IMR-90 (cell line): ENCODE results near the gene NARS2. TPM values are rescaled to one million over a fixed set of nuclear protein-coding genes. Genes with fewer than 3 reads are reported as not detected.

Source experiments
- ATAC-seq: fragments of 200-7000 bp; cut with Tn5 transposase; 2 replicates; pipeline ENCODE4 v1.9.1; 2020; ENCODE audit warnings: low read depth, mild to moderate bottlenecking, moderate library complexity
- BruUV-seq: library from RNA; stranded (reverse); fragments of 400-500 nt; replicated peaks from 2 replicates; lab custom pipeline; 2021; lab: Mats Ljungman, UMichigan
- CTCF ChIA-PET: fragments of 300-600 bp; formaldehyde crosslinking; extraction: SDS; loops from one replicate; lab custom pipeline; 2021; ENCODE audit warnings: antibody characterized with exemption; lab: Yijun Ruan, JAX
- POLR2A ChIA-PET: fragments of 300-600 bp; sonication (Branson Sonifier 250); formaldehyde crosslinking; loops from one replicate; lab custom pipeline; 2022; ENCODE audit warnings: antibody characterized with exemption; ENCODE audit not compliant: unreplicated experiment; lab: Charles Lee
- DNase-seq: peaks from one replicate; pipeline ENCODE4 v3.0.0; 2013
- H2AFZ ChIP-seq: replicated peaks from 2 replicates; pipeline ENCODE3; 2013; ENCODE audit warnings: low read length, mild to moderate bottlenecking; ENCODE audit not compliant: poor library complexity
- H2AK5ac ChIP-seq: 2 replicates; pipeline ENCODE4 v1.6.1; 2013; ENCODE audit warnings: low read depth, low read length, inconsistent platforms
- H2AK9ac ChIP-seq: replicated peaks from 2 replicates; pipeline ENCODE3; 2013; ENCODE audit warnings: mild to moderate bottlenecking, low read depth, low read length, moderate library complexity; ENCODE audit not compliant: poor library complexity
- H2BK120ac ChIP-seq: 2 replicates; pipeline ENCODE4 v1.6.1; 2013; ENCODE audit warnings: low read depth, low read length, inconsistent platforms
- H2BK15ac ChIP-seq: 3 replicates; pipeline ENCODE4 v1.6.1; 2013; ENCODE audit warnings: low read depth, low read length, inconsistent platforms
- H2BK20ac ChIP-seq: 2 replicates; pipeline ENCODE4 v1.6.1; 2013; ENCODE audit warnings: low read depth, mild to moderate bottlenecking, inconsistent platforms, low read length, moderate library complexity
- H2BK5ac ChIP-seq: 2 replicates; pipeline ENCODE4 v1.6.1; 2013; ENCODE audit warnings: mild to moderate bottlenecking, low read depth, low read length, inconsistent platforms; ENCODE audit not compliant: poor library complexity, severe bottlenecking
- H3K14ac ChIP-seq: replicated peaks from 2 replicates; pipeline ENCODE4 v1.6.1; 2013; ENCODE audit warnings: low read depth, low read length, inconsistent platforms
- H3K18ac ChIP-seq: 2 replicates; pipeline ENCODE4 v1.6.1; 2013; ENCODE audit warnings: low read depth, low read length, control low read depth
- H3K23ac ChIP-seq: 2 replicates; pipeline ENCODE4 v1.6.1; 2013; ENCODE audit warnings: low read depth, low read length, inconsistent platforms
- H3K27ac ChIP-seq: 2 replicates; pipeline ENCODE4 v1.5.1; 2013; ENCODE audit warnings: mild to moderate bottlenecking, control low read depth, low read length; ENCODE audit not compliant: insufficient read depth
- H3K27me3 ChIP-seq: 2 replicates; pipeline ENCODE4 v1.6.1; 2013; ENCODE audit warnings: low read length; ENCODE audit not compliant: control insufficient read depth, insufficient read depth
- H3K36me3 ChIP-seq: 2 replicates; pipeline ENCODE4 v1.6.1; 2013; ENCODE audit warnings: low read length, mixed read lengths; ENCODE audit not compliant: control insufficient read depth, insufficient read depth
- H3K4ac ChIP-seq: 2 replicates; pipeline ENCODE4 v1.6.1; 2013; ENCODE audit warnings: low read depth, low read length, inconsistent platforms
- H3K4me1 ChIP-seq: 2 replicates; pipeline ENCODE4 v1.6.1; 2013; ENCODE audit warnings: low read length, mixed read lengths; ENCODE audit not compliant: control insufficient read depth, insufficient read depth
- H3K4me2 ChIP-seq: 2 replicates; pipeline ENCODE4 v1.6.1; 2013; ENCODE audit warnings: low read depth, mild to moderate bottlenecking, control low read depth, low read length, moderate library complexity
- H3K4me3 ChIP-seq: 2 replicates; pipeline ENCODE4 v1.5.1; 2013; ENCODE audit warnings: low read depth, mild to moderate bottlenecking, control low read depth, low read length, moderate library complexity; ENCODE audit not compliant: insufficient read depth
- H3K56ac ChIP-seq: 2 replicates; pipeline ENCODE4 v1.6.1; 2013; ENCODE audit warnings: low read length, inconsistent platforms; ENCODE audit not compliant: insufficient read depth; ENCODE audit errors: extremely low read depth
- H3K79me1 ChIP-seq, 2 experiments: 2 replicates each; pipeline ENCODE4 v1.6.1; 2013; ENCODE audit warnings: low read length in 2 of 2, inconsistent platforms in 1 of 2, low read depth in 1 of 2
- H3K9ac ChIP-seq: 2 replicates; pipeline ENCODE4 v1.6.1; 2013; ENCODE audit warnings: low read depth, low read length, control low read depth
- H3K9me1 ChIP-seq: 2 replicates; pipeline ENCODE4 v1.6.1; 2013; ENCODE audit warnings: low read length, inconsistent platforms; ENCODE audit not compliant: insufficient read depth
- H3K9me3 ChIP-seq: 2 replicates; pipeline ENCODE4 v1.6.1; 2013; ENCODE audit warnings: low read length; ENCODE audit not compliant: control insufficient read depth, insufficient read depth
- H4K20me1 ChIP-seq: 2 replicates; pipeline ENCODE4 v1.6.1; 2013; ENCODE audit warnings: low read length, inconsistent platforms; ENCODE audit not compliant: insufficient read depth
- H4K5ac ChIP-seq: 2 replicates; pipeline ENCODE4 v1.6.1; 2013; ENCODE audit warnings: mild to moderate bottlenecking, low read depth, low read length, control low read depth
- H4K8ac ChIP-seq, 2 experiments: 2 replicates each; pipeline ENCODE4 v1.6.1; 2013; ENCODE audit warnings: low read depth in 2 of 2, low read length in 2 of 2, control low read depth in 1 of 2, inconsistent platforms in 1 of 2
- H4K91ac ChIP-seq: 2 replicates; pipeline ENCODE4 v1.6.1; 2013; ENCODE audit warnings: low read depth, low read length, inconsistent platforms; ENCODE audit not compliant: insufficient read depth
- CTCF ChIP-seq: conservative IDR thresholded peaks from 2 replicates; pipeline ENCODE4 v1.5.1; 2012; ENCODE audit warnings: mild to moderate bottlenecking, low read depth, low read length, improper control_type of control experiment
- MAFK ChIP-seq: IDR thresholded peaks from 2 replicates; pipeline ENCODE4 v1.6.1; 2012; ENCODE audit warnings: low read depth, low read length, improper control_type of control experiment
- MAZ ChIP-seq: IDR thresholded peaks from 2 replicates; pipeline ENCODE4 v1.6.1; 2012; ENCODE audit warnings: low read depth, mild to moderate bottlenecking, low read length, improper control_type of control experiment, moderate library complexity, borderline replicate concordance
- RCOR1 ChIP-seq: IDR thresholded peaks from 2 replicates; pipeline ENCODE4 v1.6.1; 2012; ENCODE audit warnings: mild to moderate bottlenecking, low read length, improper control_type of control experiment; ENCODE audit not compliant: insufficient replicate concordance
- RFX5 ChIP-seq: IDR thresholded peaks from 2 replicates; pipeline ENCODE4 v1.8.0; 2012; ENCODE audit warnings: low read depth, mild to moderate bottlenecking, low read length, moderate library complexity
- WGBS, 2 experiments: methylation state at CpG; one replicate each; pipeline versions ENCODE4 v1.1.5 to v1.1.7; 2013; ENCODE audit warnings: missing lambda C conversion rate in 2 of 2; ENCODE audit not compliant: insufficient read length in 1 of 2; ENCODE audit errors: extremely low coverage in 2 of 2; 5-methylcytosine and 5-hydroxymethylcytosine counted together
- dilution Hi-C: fragments of 300-500 bp; cut with HindIII; formaldehyde crosslinking; loops from one replicate; pipeline ENCODE4 v1.14.3; 2018; ENCODE audit warnings: low sequenced_read_pairs; ENCODE audit not compliant: unreplicated experiment
- in situ Hi-C: fragments of 300-500 bp; cut with MboI; formaldehyde crosslinking; loops from 3 replicates; pipeline ENCODE4 v1.14.3; 2019; ENCODE audit warnings: low sequenced_read_pairs, inconsistent platforms, mixed read lengths
- intact Hi-C: fragments of 100-400 bp; cut with micrococcal nuclease; formaldehyde crosslinking; loops from 2 replicates; pipeline ENCODE4 v1.10.0; 2022
- polyA plus RNA-seq, 3 experiments: library from polyadenylated mRNA; depleted of rRNA; stranded (reverse); fragments of >200 nt; gene quantifications; 2 replicates each; pipeline ENCODE4 v1.2.3, GENCODE V29; 2012; ENCODE audit warnings: low replicate concordance in 1 of 3
- total RNA-seq: library from RNA; depleted of rRNA; stranded (reverse); fragments of >200 nt; gene quantifications from 2 replicates; pipeline ENCODE4 v1.2.3, GENCODE V29; 2012
- TF ChIP-seq, protein P1 (sequence below): fragments of 150-350 bp; IDR thresholded peaks from 2 replicates; pipeline ENCODE4 v1.6.1; 2016; ENCODE audit warnings: low read depth, mild to moderate bottlenecking, low read length, moderate library complexity, borderline replicate concordance
- TF ChIP-seq, protein P2 (sequence below): fragments of 150-350 bp; IDR thresholded peaks from 2 replicates; pipeline ENCODE4 v1.6.1; 2017; ENCODE audit warnings: mild to moderate bottlenecking, antibody characterized with exemption, low read length, low read depth

Gene NARS2
- total and polyA plus RNA-seq, 2 of the 4 experiments (the other 2 are of a cell fraction) = 8.0 to 15.8 TPM

- Histone ChIP-seq H2BK15ac (no peak overlapping the region), H3K56ac (no peak overlapping the region), H4K5ac (no peak overlapping the region), H2BK120ac (no peak overlapping the region), H3K14ac (no peak overlapping the region), H3K9me3 (no peaks in the 10 kb centered on the region), H3K4me3 (no peak overlapping the region), H4K8ac (no peak overlapping the region), H2AFZ (no peak overlapping the region), H3K4me1 (no peaks in the 10 kb centered on the region), H3K27ac (no peak overlapping the region), H4K20me1 (no peaks in the 10 kb centered on the region; the same call in 1 of the 2 replicates), H3K9ac (no peak overlapping the region), H3K23ac (no peak overlapping the region), H3K4me2 (no peak overlapping the region), H3K27me3 (no peaks in the 10 kb centered on the region), H2BK5ac (no peak overlapping the region), H3K18ac (no peak overlapping the region), H3K9me1 (no peaks in the 10 kb centered on the region), H2BK20ac (no peak overlapping the region), H2AK9ac (no peak overlapping the region), H3K79me1 (no peaks in the 10 kb centered on the region), H3K4ac (no peak overlapping the region), H3K36me3 (peaks cover 3% of the 10 kb centered on the region), H4K91ac (no peak overlapping the region), H2AK5ac (no peak overlapping the region)
- in situ Hi-C loops = no loop called here
- TF ChIP-seq, protein P1, sequence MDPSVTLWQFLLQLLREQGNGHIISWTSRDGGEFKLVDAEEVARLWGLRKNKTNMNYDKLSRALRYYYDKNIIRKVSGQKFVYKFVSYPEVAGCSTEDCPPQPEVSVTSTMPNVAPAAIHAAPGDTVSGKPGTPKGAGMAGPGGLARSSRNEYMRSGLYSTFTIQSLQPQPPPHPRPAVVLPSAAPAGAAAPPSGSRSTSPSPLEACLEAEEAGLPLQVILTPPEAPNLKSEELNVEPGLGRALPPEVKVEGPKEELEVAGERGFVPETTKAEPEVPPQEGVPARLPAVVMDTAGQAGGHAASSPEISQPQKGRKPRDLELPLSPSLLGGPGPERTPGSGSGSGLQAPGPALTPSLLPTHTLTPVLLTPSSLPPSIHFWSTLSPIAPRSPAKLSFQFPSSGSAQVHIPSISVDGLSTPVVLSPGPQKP = no peak
- TF ChIP-seq, protein P2, sequence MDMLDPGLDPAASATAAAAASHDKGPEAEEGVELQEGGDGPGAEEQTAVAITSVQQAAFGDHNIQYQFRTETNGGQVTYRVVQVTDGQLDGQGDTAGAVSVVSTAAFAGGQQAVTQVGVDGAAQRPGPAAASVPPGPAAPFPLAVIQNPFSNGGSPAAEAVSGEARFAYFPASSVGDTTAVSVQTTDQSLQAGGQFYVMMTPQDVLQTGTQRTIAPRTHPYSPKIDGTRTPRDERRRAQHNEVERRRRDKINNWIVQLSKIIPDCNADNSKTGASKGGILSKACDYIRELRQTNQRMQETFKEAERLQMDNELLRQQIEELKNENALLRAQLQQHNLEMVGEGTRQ = no peak
- TF ChIP-seq RFX5 (no peak), MAZ (no peak), RCOR1 (no peak), CTCF (no peak), MAFK (no peak)
- CTCF ChIA-PET = no interaction called here
- POLR2A ChIA-PET = no interaction called here
- intact Hi-C loops = no loop called here
- WGBS, 2 experiments = 100% methylated on average over 3 of the region's 4 CpGs; no CpG with 5 or more reads in 1 of the 2 experiments
- dilution Hi-C loops = no loop called here
- BruUV-seq = no TSS peak
- no peak for DNase-seq
- ATAC-seq = no peak
Measured at GRCh38 chr11:78472905-78473304, 101.8 kb downstream of the NARS2 start.
